ENCODE results near the gene THBS2.
A peak's percentile ranks its signal among the peaks of the same experiment; 100 is the strongest.
"Not testable (repeated sequence)": the region's sequence is repeated elsewhere in the genome, so short reads cannot be mapped to it uniquely, and the experiment has no call there.

The THBS2 gene

GRCh38 chr6:169253337-169254238 lies at the start of gene THBS2:
Gene THBS2 (minus strand): TSS chr6:169253846. CDS start chr6:169250784, 3,062 bp downstream.
- DNase-seq, result peak; percentile 33 to 63

- no peak for DNase-seq
Observed at GRCh38 chr6:169302716-169303115, 49.1 kb upstream of the THBS2 start.

- no peak for DNase-seq
Observed at GRCh38 chr6:169302255-169302654, 48.6 kb upstream of the THBS2 start.

- DNase-seq, result no peak
Observed at GRCh38 chr6:169300916-169301315, 47.3 kb upstream of the THBS2 start.

GRCh38 chr6:169298626-169299025 lies 45.0 kb upstream of the THBS2 start:
- not testable (repeated sequence) for DNase-seq

- DNase-seq, result no peak
Observed at GRCh38 chr6:169296622-169297021, 43.0 kb upstream of the THBS2 start.

- DNase-seq, result no peak
Observed at GRCh38 chr6:169296170-169296569, 42.5 kb upstream of the THBS2 start.

- DNase-seq, result no peak
Observed at GRCh38 chr6:169293196-169293595, 39.5 kb upstream of the THBS2 start.

GRCh38 chr6:169292338-169293124 lies 38.9 kb upstream of the THBS2 start:
- no peak for DNase-seq

GRCh38 chr6:169291646-169292337 lies 38.1 kb upstream of the THBS2 start:
- no peak for DNase-seq

GRCh38 chr6:169291148-169291547 lies 37.5 kb upstream of the THBS2 start:
- no peak for DNase-seq

GRCh38 chr6:169289619-169290339 lies 36.1 kb upstream of the THBS2 start:
- no peak for DNase-seq

GRCh38 chr6:169289257-169289618 lies 35.6 kb upstream of the THBS2 start:
- DNase-seq, result no peak

GRCh38 chr6:169288591-169288990 lies 34.9 kb upstream of the THBS2 start:
- no peak for DNase-seq

GRCh38 chr6:169287675-169288074 lies 34.0 kb upstream of the THBS2 start:
- peak in 1 of 2 experiments; percentile 7 for DNase-seq

- DNase-seq, result no peak
Observed at GRCh38 chr6:169286961-169287360, 33.3 kb upstream of the THBS2 start.

GRCh38 chr6:169285165-169285564 lies 31.5 kb upstream of the THBS2 start:
- peak in 1 of 2 experiments; percentile 59 for DNase-seq

- no peak for DNase-seq
Observed at GRCh38 chr6:169283924-169284323, 30.3 kb upstream of the THBS2 start.

GRCh38 chr6:169282043-169282442 lies 28.4 kb upstream of the THBS2 start:
- DNase-seq, result no peak

- DNase-seq, result no peak
Observed at GRCh38 chr6:169277619-169278018, 24.0 kb upstream of the THBS2 start.

- no peak for DNase-seq
Observed at GRCh38 chr6:169274781-169275180, 21.1 kb upstream of the THBS2 start.

- DNase-seq, result no peak
Observed at GRCh38 chr6:169273511-169273910, 19.9 kb upstream of the THBS2 start.

- no peak for DNase-seq
Observed at GRCh38 chr6:169271877-169272216, 18.2 kb upstream of the THBS2 start.
